Astrocyte of the hippocampus (primary cell): ENCODE measurements around the gene SMAD7.

Experiments used
- DNase-seq: peaks from one replicate; pipeline ENCODE4 v3.0.0; 2011; ENCODE audit warnings: low read depth, low spot score

The SMAD7 gene

GRCh38 chr18:48896875-48897511, 53.8 kb downstream of the SMAD7 start:
- no peak for DNase-seq

DNA sequence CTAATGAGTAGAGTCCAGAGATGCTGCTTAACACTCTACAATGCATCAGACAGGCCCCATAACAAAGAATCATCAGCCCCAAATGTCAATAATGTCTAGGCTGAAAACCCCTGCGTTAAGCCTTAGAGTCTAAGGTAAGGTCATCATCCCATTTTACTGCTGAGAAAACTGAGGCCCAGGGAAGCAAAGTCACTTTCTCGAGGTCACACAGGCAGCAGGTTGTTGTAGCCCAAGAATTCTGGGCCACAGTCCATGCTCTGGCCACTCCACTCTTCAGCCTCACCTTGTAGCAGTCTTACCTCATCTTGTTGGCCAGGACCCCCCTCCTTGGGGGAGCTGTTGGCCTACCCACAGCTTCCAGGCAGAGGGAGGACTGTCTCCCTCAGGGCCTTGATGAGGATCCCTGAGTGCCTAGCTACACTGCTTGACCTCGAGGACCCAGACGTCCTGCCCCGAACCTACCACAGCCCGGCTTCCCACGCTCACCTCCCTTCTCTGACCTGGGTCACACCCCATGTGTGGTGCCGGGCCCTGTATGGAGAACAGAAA, 54.4 kb downstream of the SMAD7 start:
- DNase-seq = no peak

DNA sequence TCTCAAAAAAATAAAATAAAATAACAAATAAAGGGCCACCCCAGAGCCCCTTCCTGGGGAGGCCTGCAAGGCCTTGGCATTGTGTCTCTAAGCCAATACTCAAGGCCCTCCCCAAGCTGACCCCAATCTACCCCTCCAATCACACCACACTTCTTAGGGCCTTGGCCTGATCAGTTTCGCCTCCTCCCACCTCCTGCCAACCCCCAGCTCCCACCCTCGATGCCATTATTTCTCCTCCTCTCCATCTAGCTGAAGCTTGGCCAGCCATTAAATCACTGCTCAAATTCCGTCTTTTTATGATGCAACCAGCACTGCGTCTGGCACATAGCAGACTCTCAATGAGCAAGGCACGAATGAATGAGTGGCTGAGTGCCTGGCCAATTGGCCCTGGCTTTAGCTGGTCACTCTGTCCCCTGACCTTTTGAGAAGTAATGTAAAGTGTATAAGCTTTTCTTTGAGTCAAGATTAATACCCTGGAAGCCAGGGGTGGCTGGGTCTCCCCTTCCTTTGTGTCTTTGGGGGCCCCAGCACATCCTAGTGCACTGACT, 55.9 kb downstream of the SMAD7 start:
- DNase-seq = no peak

- DNase-seq = no peak
Observed at GRCh38 chr18:48893608-48894600, 56.9 kb downstream of the SMAD7 start.

GRCh38 chr18:48893061-48893607, 57.6 kb downstream of the SMAD7 start:
- DNase-seq = peak; percentile 26

DNA sequence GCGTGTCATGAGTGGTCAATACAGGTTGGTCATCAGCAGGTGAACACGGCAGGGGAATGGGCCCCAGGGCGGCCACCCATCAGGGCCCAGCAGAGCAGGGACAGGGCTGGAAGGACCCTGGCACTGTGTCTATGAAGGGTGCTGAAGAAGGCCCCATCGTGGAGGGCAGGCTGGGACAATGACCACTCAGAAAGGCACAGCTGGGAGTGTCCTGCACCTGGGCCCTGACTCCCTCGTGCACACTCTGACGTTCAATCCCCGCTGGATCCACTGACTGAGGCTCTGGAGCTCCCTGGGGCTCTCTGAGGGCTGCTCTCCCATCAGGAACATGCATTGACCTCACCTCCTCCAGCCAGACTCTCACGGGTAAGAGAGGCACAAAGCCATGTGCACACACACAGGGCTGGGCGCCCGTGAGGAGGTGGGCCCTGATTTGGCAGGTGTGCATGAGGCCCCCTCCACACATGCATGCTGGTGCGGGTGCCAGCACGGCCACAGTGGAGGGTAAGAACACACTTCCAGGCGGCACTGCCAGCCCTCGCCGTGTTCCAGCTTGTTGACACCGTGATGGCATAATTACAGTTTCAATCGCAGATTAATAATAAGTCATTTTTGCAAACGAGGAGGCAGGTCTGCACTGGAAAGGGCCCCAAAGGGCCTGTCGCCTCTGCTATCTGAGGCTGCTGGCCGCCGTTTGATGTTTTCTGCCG, 58.5 kb downstream of the SMAD7 start:
- DNase-seq = no peak

DNA sequence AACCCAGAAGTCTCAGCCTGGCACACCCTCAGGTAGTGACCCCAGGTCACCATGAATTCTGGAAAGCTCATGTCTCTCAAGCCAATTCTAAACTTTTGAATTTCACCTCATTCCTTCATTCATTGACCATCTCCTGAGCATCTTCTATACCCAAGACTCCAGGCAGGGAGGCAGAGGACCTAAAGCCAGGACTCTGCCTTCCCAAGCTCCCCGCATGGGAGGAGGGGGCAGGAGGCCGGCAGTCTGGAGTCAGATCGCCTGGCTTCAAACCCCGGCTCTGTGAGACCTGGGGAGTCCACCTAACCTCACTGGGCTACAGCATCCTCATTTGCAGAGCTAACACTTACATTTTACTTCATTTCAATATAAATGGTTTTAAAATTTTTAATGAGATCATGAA, 59.0 kb downstream of the SMAD7 start:
- DNase-seq = no peak

- no peak for DNase-seq
Observed at GRCh38 chr18:48889981-48890762, 60.6 kb downstream of the SMAD7 start.

GRCh38 chr18:48889115-48889941, 61.4 kb downstream of the SMAD7 start:
- peak; percentile 55 for DNase-seq

- no peak for DNase-seq
Observed at GRCh38 chr18:48888773-48889080, 62.0 kb downstream of the SMAD7 start.

- DNase-seq = no peak
Observed at GRCh38 chr18:48887905-48888772, 62.6 kb downstream of the SMAD7 start.

GRCh38 chr18:48887294-48887904, 63.4 kb downstream of the SMAD7 start:
- DNase-seq = no peak

GRCh38 chr18:48886520-48887293, 64.1 kb downstream of the SMAD7 start:
- no peak for DNase-seq

GRCh38 chr18:48885924-48886400, 64.8 kb downstream of the SMAD7 start:
- no peak for DNase-seq

- no peak for DNase-seq
Observed at GRCh38 chr18:48885266-48885923, 65.4 kb downstream of the SMAD7 start.

DNA sequence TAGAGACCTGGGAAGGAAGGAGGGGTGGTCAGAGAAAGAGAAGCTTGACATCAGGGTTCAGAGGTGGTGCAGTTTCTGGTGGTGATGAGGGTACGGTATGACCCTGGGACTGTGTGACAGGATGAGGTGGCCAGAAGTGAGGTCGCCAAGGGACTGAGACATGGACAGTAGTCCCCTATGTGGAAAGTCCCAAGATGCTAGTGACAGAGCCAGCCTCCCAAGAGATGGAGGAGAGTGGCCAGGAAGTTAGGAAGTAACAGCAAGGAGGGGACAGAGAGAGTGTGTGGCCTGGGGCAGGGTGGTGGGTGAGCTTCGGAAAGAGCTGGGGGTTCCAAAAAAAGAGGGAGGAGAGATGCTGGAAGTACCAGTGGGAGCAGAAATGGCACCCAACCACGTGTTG, 66.0 kb downstream of the SMAD7 start:
- DNase-seq = no peak

- no peak for DNase-seq
Observed at GRCh38 chr18:48884306-48884705, 66.5 kb downstream of the SMAD7 start.
